HFF-Myc (cell line): Measurements from ENCODE around the gene HMG20B.
A peak's percentile ranks its signal among the peaks of the same experiment; 100 is the strongest.

Source experiments
- DNase-seq: peaks from one replicate; pipeline ENCODE4 v3.0.0-alpha.2; 2011; ENCODE audit warnings: low read depth; ENCODE audit errors: extremely low read depth
- H3K4me3 ChIP-seq: replicated peaks from 2 replicates; pipeline ENCODE4 v1.5.1; 2011; ENCODE audit warnings: low read depth, mild to moderate bottlenecking, control low read depth, low read length
- CTCF ChIP-seq: IDR thresholded peaks from 2 replicates; pipeline ENCODE4 v1.5.1; 2012; ENCODE audit warnings: mild to moderate bottlenecking, low read depth, low read length, control low read depth; ENCODE audit errors: missing control alignments

Gene HMG20B

GRCh38 chr19:3604987-3605343 lies 32.2 kb downstream of the HMG20B start:
- no peak for DNase-seq

GRCh38 chr19:3605361-3605760 lies 32.6 kb downstream of the HMG20B start:
- DNase-seq: no peak
- no peak overlapping the region for H3K4me3 ChIP-seq
- no peak for TF ChIP-seq CTCF

More at GRCh38 chr19:3604987-3605343, 32.2 kb downstream of the HMG20B start:
- no peak for TF ChIP-seq CTCF
- no peak overlapping the region for H3K4me3 ChIP-seq

GRCh38 chr19:3605770-3606169 lies 33.0 kb downstream of the HMG20B start:
- no peak for DNase-seq
- no peak for TF ChIP-seq CTCF
- H3K4me3 ChIP-seq: peak overlapping the region; percentile 37

- H3K4me3 ChIP-seq: peak overlapping the region; percentile 37
These were observed 33.5 kb downstream of the HMG20B start for GRCh38 chr19:3606174-3606689.

GRCh38 chr19:3606690-3607289 lies 34.0 kb downstream of the HMG20B start, which contains the start of gene TBXA2R:
Gene TBXA2R (minus strand): TSS chr19:3606875. CDS start chr19:3600634, 6,241 bp downstream.
- no peak for TF ChIP-seq CTCF
- peak within 1 kb of the TSS; percentile 37 for H3K4me3 ChIP-seq
- DNase-seq: no peak

More at GRCh38 chr19:3606174-3606689, 33.5 kb downstream of the HMG20B start:
- no peak for TF ChIP-seq CTCF
- DNase-seq: no peak

GRCh38 chr19:3607303-3608078 lies 34.7 kb downstream of the HMG20B start:
- TF ChIP-seq CTCF: no peak
- DNase-seq: no peak
- peak overlapping the region; percentile 37 for H3K4me3 ChIP-seq
